ENCODE measurements around the gene AHRR. TPM values are rescaled to one million over a fixed set of nuclear protein-coding genes. Genes with fewer than 3 reads are reported as not detected.

AHRR gene
- polyA plus RNA-seq, 3 donors = 0.15 TPM; not detected in 1

GRCh38 chr5:407801-408268, 86.3 kb downstream of the AHRR start:
- H3K4me2 ChIP-seq (replicated peaks; ENCODE audit: extremely low read depth, low read length, poor library complexity, severe bottlenecking) = no peak overlapping the region

GRCh38 chr5:410911-411517, 89.5 kb downstream of the AHRR start:
- intact Hi-C loops (cut with micrococcal nuclease) = no loop called here
- Mint-ChIP-seq H3K27me3 (ENCODE audit: low read depth in 3 of 3) (peaks cover 0 to 4% (median 1%) of the 10 kb centered on the region in 3 donors), H3K4me3 (no peak overlapping the region), H3K36me3 (no peaks in the 10 kb centered on the region), H3K27ac (no peak overlapping the region), H3K9me3 (no peaks in the 10 kb centered on the region), H3K4me1 (no peaks in the 10 kb centered on the region)
- H3K27ac ChIP-seq (ENCODE audit: low read depth in 1 of 2, low read length in 2 of 2) = no peak overlapping the region
- no peaks in the 10 kb centered on the region for H3K79me2 ChIP-seq (ENCODE audit: insufficient read depth, low read length)
- peaks cover 0 to 8% of the 10 kb centered on the region in 2 donors for H3K4me1 ChIP-seq (ENCODE audit: control insufficient read depth in 1 of 2, insufficient read depth in 2 of 2, low read length in 2 of 2)
- no CpG with 5 or more reads among the region's 2 CpGs for WGBS (ENCODE audit: insufficient coverage)
- H3K4me2 ChIP-seq (replicated peaks; ENCODE audit: extremely low read depth, low read length, poor library complexity, severe bottlenecking) = no peak overlapping the region
- no peak for DNase-seq
- H3K9ac ChIP-seq (ENCODE audit: insufficient read depth, low read length, poor library complexity, severe bottlenecking) = no peak overlapping the region
- no peak overlapping the region for H3K4me3 ChIP-seq (replicated peaks in 1 of 3; ENCODE audit: low read depth in 2 of 3, low read length in 3 of 3)
- no peak for TF ChIP-seq CTCF (IDR thresholded peaks at IDR 0.05)
- no peaks in the 10 kb centered on the region for H3K9me3 ChIP-seq (replicated peaks in 1 of 2; ENCODE audit: control insufficient read depth in 1 of 2, insufficient read depth in 1 of 2, low read length in 2 of 2)
- H4K20me1 ChIP-seq (ENCODE audit: insufficient read depth, low read length) = no peaks in the 10 kb centered on the region
- H3K36me3 ChIP-seq (replicated peaks in 1 of 2; ENCODE audit: control insufficient read depth in 1 of 2, insufficient read depth in 2 of 2, low read length in 2 of 2) = no peaks in the 10 kb centered on the region
- no peak overlapping the region for H2AFZ ChIP-seq (ENCODE audit: insufficient read depth, low read depth, low read length, poor library complexity, severe bottlenecking)
- H3K27me3 ChIP-seq (ENCODE audit: control insufficient read depth in 2 of 2, insufficient read depth in 2 of 2, low read length in 2 of 2) = no peaks in the 10 kb centered on the region

More at GRCh38 chr5:407801-408268, 86.3 kb downstream of the AHRR start:
- Histone ChIP-seq H3K9me3 (replicated peaks in 1 of 2; ENCODE audit: control insufficient read depth in 1 of 2, insufficient read depth in 1 of 2, low read length in 2 of 2) (no peaks in the 10 kb centered on the region), H3K36me3 (replicated peaks in 1 of 2; ENCODE audit: control insufficient read depth in 1 of 2, insufficient read depth in 2 of 2, low read length in 2 of 2) (no peaks in the 10 kb centered on the region), H4K20me1 (ENCODE audit: insufficient read depth, low read length) (no peaks in the 10 kb centered on the region), H3K4me1 (ENCODE audit: control insufficient read depth in 1 of 2, insufficient read depth in 2 of 2, low read length in 2 of 2) (peaks cover 4 to 7% of the 10 kb centered on the region in 2 donors), H3K27ac (ENCODE audit: low read depth in 1 of 2, low read length in 2 of 2) (no peak overlapping the region), H3K79me2 (ENCODE audit: insufficient read depth, low read length) (no peaks in the 10 kb centered on the region), H3K9ac (ENCODE audit: insufficient read depth, low read length, poor library complexity, severe bottlenecking) (no peak overlapping the region), H3K4me3 (replicated peaks in 1 of 3; ENCODE audit: low read depth in 2 of 3, low read length in 3 of 3) (no peak overlapping the region), H3K27me3 (ENCODE audit: control insufficient read depth in 2 of 2, insufficient read depth in 2 of 2, low read length in 2 of 2) (no peaks in the 10 kb centered on the region), H2AFZ (ENCODE audit: insufficient read depth, low read depth, low read length, poor library complexity, severe bottlenecking) (no peak overlapping the region)
- Mint-ChIP-seq H3K27ac (no peak overlapping the region), H3K4me1 (peaks cover 3% of the 10 kb centered on the region), H3K36me3 (no peaks in the 10 kb centered on the region), H3K9me3 (peaks cover 0 to 2% (median 0%) of the 10 kb centered on the region in 7 donors), H3K27me3 (ENCODE audit: low read depth in 3 of 3) (peaks cover 2 to 11% (median 10%) of the 10 kb centered on the region in 3 donors), H3K4me3 (no peak overlapping the region)
- no peak for TF ChIP-seq CTCF (IDR thresholded peaks at IDR 0.05)
- intact Hi-C loops (cut with micrococcal nuclease) = no loop called here
- no peak for DNase-seq
- WGBS (ENCODE audit: insufficient coverage) = 66% methylated on average over 3 of the region's 8 CpGs
